GM19193 (cell line): Measurements from ENCODE around the gene TFF1.

ENCODE experiments used
- POLR2A ChIP-seq: IDR thresholded peaks from 4 replicates; pipeline ENCODE4 v1.6.1; 2011; ENCODE audit not compliant: insufficient read depth, insufficient read length; ENCODE audit errors: extremely low read depth

The TFF1 gene

DNA sequence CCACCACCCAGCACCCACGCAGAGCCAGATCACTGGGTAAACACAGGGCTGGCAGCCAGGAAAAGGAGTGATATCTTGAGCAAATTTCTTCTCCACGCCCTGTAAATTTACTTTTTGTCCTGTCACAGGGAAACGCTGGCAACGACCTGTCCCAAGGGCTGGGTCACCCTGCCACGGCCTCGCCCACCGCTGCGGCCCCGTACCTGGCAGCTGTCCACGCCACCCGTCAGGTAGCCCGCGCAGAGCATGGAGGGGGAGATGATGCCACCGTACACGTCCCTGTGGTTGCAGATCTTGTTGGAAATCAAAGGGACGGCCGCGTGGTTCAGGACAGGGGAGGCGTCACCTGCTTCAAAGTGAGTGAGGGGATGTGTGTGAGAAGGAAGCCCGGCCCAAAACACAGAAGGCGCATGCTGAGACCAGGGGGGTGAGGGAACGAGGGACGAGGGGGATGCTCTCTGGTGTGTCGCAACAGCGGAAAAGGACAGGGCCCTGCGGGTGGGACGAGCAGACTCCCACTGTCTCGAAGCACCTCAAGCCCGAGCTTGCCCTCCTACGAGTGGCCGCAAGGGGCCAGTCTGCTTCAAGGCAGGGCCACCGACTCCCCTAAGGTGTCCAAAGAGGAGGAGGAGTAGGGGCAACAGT is 10.1 kb upstream of the TFF1 start:
- TF ChIP-seq POLR2A: no peak

DNA sequence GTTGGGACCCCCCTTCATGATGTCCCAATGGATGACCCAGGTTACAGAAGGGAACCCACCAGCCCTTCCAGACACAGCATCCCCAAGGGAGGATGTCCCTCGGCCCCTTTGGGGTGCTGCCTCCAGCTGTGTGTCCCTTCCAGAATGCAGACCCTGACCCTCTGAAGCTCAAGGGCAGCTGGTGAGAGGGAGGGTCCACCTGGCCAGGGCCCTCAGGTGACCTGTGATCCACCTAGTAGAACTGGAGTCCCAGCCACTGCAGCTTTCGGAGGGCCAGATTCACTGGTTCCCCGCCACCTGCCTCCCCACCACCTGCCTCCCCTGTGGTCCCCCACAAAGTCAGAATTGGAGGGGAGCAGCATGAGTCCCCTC is 9.6 kb upstream of the TFF1 start:
- TF ChIP-seq POLR2A: no peak

DNA sequence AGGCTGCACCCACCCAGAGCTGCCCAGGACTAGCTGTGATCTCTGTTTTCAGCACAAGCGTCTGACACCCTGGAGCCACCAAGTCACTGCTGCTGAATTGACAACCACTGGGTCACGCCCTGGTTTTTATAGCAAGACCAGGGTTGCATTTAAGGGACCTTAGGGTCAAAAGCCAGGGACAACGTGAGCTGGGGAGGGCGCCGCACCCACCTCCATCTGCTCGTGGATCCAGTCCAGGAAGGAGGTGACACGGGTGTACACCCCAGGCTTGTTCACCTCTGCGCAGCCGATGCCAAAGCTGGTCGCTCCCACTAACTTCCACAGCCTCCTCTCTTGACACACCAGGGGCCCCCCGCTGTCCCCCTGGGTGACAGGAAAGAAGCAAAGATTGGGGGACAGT is 9.2 kb upstream of the TFF1 start:
- TF ChIP-seq POLR2A: no peak

DNA sequence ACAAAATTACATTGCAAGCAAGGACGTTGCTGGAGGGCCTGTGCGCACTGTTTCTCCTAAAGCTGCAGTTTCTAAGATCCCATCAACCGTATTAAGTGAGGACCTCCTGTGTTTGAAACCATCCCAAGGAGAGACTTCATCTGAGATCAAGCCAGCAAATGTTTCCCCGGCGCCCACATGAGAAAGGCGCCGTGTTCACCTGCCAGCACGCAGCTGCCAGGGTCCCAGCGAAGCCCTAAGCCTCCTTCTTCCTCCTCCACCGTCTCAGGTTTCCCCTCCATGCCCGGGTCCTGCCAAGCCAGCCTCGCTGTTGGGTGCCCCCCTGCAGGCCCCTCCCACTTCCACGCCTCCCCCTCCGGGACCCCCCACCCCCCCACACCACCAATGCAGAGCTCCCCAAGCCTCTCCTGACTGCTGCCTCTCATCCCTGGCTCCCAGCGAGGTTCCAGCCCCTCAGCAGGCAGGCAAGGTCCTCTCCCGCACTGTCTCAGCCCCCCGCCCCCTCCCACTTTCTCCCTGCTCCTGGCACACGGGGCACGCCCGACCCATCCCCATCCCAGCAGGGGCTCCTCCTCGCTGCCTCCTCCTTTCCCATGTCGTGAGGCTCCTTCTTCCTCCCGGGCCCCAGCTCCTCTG is 8.6 kb upstream of the TFF1 start:
- no peak for TF ChIP-seq POLR2A

DNA sequence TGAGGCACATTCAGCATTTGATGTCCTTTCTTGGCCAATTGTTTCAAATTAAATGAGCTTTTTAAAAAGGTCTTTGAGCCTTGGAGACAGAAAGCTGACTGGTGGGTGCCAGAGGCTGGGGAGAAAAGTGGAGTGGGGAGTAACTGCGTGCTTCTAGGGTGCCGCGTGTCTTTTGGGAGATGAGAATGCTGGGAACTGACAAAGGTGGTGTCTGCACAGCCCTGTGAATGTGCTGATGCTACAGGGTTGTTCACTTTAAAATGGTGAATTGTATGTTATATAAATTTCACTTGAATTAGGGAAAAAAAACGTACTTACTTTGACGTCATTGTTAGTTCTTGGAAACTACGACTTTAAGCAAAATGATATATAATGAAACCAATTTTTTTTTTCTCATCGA is 8.1 kb upstream of the TFF1 start:
- no peak for TF ChIP-seq POLR2A

DNA sequence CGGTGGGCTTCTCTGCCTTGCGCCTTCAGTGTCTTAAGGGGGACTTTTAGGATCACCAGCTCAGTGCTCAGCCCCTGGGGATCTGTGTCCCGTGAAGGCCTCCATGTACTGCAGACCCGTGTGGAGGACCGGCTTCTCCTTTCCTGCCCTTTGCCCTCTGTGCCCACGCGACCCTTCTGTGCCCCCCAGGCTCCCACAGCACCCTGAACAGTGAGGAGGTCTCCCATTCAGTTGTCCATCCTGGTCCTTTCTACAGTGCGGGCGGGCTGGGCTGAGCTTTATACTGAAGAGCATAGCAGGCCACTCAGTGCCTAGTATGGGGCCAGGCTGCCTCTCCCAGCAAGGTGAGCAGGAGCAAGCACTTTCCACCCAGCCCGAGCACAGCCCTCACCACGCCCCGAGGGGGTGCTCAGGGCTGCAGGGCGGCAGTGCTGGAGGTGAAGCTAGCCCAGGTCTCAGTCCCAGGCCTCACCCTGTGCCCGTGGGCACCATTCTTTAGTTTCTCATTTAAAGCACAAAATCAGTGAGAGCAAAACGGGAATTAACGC is 7.6 kb upstream of the TFF1 start:
- TF ChIP-seq POLR2A: no peak

DNA sequence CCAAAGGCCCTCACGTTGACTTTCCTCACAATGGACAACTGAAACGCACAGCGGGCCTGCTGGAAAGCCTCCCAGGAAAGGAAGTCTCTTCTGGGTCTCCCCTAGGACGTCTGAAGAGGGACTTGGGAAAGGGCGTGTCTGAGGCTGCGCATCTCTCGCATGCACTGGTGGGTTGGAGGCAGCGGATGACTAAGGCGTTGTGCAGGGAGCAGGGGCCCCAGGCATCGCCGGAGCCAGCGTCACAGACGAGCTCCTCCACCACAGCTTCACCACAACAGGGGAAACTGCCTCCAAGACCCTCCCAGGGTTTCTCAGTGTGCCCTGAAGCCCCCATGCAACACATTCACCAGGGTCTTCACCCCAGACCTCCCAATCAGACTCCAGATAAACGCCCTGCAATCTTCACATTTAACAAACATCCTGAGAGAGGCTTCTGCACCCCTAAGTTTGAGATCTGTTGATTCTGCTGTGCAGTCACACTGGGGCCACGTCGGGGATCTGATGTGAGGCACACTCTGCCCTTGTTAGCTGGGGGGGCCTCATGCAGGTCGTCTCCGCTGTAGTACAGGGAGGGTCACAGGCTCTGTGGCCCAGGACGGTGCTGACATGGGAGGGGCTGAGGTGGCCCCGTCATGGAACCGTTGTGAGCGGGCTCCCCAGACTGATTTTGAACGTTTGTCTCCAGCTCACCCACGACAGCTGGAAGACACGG is 7.0 kb upstream of the TFF1 start:
- no peak for TF ChIP-seq POLR2A

DNA sequence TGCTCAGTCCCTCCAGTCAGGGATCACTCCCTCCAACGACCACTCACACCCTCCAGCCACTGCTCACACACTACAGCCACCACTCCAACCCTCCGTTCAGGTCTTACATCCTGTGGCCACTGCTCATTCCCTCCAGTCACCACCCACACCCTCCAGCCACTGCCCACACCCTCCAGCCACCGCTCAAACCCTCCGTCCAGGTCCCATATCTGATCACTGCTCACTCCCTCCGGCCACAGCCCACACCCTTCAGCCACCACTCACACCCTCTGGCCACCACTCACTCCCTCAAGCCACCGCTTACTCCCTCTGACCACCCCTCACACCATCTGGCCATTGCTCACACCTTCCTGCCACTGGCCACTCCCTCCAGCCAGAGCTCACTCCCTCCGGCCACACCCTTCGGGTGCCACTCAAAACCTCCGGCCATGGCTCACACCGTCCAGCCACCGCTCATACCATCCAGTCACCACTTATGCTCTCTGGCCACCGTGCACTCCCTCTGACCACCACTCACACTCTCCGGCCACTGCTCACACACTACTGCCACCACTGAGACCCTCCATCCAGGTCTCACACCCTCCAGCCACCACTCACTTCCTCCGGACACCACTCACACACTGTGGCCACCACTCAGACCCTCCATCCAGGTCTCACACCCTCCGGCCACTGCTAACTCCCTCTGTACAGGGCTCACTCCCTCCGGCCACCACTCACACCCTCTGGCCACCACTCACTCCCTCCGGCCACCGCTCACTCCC is 4.7 kb upstream of the TFF1 start:
- TF ChIP-seq POLR2A: no peak

DNA sequence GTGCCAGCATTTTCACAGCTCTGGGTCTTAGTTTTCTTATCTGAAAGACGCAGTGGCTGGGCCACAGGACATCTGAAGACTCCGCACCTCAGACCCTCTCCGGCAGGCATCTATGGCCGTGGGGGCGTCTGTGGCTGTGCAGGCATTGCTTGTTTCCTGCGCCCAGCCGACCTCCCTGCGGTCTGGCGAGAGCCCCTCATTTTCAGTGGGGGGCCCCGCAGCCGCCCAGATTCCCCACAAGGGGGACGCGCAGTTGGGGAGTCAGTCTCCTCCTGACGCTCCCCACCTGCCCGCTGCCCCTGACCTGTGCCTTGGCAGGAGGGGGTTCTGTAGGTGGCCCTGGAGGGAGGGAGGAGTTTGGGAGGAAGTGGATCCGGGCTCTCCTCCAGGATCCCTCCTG is 3.5 kb upstream of the TFF1 start:
- TF ChIP-seq POLR2A: no peak

DNA sequence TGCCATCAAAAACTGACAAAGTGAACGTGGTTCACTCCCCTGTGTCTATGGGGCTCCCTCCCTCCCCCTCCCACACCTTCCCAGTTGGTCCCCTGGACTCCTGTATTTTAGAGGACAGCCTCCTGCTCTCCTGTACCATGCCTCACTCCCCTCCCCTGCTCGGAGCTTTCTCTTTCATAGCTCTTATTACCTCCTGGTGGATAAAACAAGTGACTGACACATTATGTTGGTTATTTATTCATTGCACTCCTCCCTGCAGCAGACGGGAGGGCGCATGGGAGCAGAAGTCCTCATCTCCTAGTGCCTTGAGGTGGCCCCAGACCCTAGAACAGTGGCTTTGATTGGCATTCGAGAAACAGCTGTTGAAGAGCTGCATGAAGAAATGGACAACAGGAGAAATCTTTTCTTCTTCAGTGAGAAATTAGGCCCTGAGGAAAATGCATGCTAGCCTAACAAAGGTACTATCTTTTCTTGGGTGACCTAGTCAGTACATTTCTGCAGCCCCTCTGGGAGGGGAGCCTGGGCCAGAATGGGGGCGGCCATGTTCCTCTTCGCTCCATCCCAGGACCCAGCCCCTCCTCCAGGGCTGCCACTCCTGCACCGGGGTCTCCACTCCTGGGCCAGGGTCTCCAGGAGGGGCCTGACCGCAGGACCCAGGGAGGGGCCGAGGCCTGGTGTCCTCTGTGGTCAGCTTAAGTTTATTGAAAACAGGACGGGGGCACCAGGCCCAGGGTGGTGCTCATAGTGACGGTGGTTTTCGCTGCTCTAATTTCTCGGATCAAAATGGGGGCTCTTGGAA is 1.2 kb upstream of the TFF1 start:
- TF ChIP-seq POLR2A: no peak

DNA sequence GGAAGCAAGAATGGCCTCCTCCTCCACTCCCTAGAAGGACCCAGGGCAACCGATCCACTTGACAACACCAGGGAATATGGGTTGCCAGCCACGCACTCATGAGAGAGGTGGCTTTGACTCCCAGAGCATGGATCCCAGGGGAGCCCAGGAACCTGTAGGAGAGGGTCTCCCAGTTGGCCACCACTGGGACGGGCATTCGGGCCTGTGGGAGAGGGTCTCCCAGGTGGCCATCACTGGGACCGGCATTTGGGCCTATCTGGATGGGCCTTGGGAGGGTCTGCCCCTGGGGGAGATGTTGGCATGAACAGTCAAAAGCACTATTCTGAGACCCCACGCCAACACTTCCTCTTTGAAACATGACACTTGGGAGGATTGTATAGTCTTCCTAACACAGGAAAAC is 565 bp downstream of the TFF1 start:
- no peak for TF ChIP-seq POLR2A

DNA sequence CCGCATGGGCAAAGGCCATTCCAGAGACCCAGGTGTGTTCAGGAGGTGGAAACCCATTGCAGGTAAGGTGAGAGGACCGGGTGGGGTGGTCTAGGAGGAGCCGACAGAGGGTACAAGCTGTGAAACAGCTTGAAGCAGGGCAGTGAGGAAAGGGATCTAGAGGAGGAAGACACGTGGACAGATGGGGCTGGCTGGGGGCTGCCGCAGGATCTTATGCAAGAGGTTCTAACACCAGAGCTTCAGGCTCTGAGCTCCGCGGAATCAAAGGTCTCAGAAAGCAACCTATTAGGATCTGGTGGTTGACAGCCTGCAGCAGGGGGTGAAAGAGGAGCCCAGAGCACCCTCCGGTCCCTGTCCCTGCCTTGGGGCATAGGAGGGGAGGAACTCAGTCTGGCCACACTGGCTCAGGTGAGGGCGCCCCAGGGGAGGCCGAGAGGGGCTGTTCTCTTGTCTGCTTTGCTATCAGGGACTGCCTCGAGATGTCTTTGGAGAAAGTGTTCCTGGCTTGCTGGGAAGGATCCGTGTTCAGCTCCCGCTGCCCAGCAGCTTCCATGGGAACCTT is 1.9 kb downstream of the TFF1 start:
- no peak for TF ChIP-seq POLR2A

DNA sequence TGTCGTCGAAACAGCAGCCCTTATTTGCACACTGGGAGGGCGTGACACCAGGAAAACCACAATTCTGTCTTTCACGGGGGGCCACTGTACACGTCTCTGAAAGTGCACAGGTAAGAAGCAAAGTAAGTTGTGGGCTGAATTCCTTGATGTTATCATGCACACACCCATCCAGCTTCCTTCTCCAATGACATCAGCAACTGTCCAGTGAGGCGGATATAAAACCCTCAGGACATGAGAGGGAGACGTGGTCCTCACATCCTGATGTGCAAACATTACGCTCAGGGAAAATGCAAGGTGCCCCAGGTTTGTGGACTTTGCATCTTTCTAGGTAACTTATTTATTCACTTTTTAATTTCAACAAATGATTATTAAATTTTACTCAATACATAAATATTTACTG is 3.0 kb downstream of the TFF1 start:
- TF ChIP-seq POLR2A: no peak

DNA sequence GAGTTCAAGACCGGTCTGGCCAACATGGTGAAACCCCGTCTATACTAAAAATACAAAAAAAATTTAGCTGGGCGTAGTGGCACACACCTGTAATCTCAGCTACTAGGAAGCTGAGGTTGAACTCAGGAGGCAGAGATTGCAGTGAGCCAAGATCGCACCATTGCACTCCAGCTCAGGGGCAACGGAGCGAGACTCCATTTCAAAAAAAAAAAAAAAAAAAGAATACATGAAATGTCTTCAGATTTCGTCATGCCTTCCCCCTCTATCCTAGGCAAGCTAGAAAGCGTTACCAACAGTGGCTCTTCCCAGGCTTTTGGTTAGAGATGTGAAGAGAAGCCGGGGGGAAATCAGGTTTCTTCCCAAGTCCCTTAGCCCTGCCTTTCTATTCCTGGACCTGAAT is 3.6 kb downstream of the TFF1 start:
- no peak for TF ChIP-seq POLR2A
